ENCODE data around the gene TSKU. TPM values are rescaled to one million over a fixed set of nuclear protein-coding genes. Genes with fewer than 3 reads are reported as not detected.
A peak's percentile ranks its signal among the peaks of the same experiment; 100 is the strongest.

Gene TSKU
- total and polyA plus RNA-seq, 9 of the 15 experiments (the other 6 are each of a cell fraction or from before 2014, with no cell fraction given), result 0.60 to 11.9 (median 8.4) TPM

DNA sequence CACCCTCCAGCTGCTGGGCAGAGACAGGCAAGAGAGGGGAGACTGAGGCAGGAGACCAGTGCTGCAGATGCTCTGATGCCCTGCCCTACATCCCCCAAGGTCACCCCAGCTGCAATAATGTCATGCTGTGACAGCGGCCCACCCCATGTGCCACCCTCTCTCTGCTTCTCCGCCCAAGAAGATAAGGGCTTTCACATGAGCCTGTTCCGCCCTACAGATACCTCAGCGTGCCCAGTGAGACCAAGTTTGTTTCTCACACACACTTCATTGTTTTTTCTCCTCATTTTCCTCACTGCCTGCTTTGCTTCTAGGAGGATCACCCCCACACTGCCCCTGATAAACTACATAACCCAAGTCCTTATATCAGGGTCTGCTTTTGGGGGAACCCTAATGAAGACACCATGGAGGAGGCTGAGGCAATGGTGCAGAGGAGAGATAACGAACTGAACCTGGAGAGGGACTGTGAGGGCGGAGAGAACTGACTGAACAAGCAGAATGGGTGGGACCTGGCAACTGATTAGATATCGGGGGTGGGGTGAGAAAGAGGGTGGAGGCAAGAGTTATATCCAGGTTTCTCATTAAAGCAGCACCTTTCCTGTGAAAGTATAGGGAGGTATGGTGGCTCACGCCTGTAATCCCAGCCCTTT is 37.5 kb upstream of the TSKU start (continued):
- TF ChIP-seq ZNF408 (CRISPR knock-in tag; IDR thresholded peaks at IDR 0.05; ENCODE audit: low read depth), result no peak
- TF ChIP-seq ZBTB1 (CRISPR knock-in tag; IDR thresholded peaks at IDR 0.05; ENCODE audit: borderline replicate concordance, low read depth), result no peak
- no peak for TF ChIP-seq ZNF282 (CRISPR knock-in tag; IDR thresholded peaks at IDR 0.05)
- TF ChIP-seq, protein P1, sequence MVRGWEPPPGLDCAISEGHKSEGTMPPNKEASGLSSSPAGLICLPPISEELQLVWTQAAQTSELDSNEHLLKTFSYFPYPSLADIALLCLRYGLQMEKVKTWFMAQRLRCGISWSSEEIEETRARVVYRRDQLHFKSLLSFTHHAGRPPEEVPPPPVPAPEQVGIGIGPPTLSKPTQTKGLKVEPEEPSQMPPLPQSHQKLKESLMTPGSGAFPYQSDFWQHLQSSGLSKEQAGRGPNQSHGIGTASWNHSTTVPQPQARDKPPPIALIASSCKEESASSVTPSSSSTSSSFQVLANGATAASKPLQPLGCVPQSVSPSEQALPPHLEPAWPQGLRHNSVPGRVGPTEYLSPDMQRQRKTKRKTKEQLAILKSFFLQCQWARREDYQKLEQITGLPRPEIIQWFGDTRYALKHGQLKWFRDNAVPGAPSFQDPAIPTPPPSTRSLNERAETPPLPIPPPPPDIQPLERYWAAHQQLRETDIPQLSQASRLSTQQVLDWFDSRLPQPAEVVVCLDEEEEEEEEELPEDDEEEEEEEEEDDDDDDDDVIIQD (CRISPR knock-in tag; IDR thresholded peaks at IDR 0.05), result no peak
- no peak for TF ChIP-seq PTBP1 (IDR thresholded peaks at IDR 0.05; ENCODE audit: low read depth, low read length)
- TF ChIP-seq NR2F6 (CRISPR knock-in tag; IDR thresholded peaks at IDR 0.05), result no peak
- TF ChIP-seq CEBPG (CRISPR knock-in tag; IDR thresholded peaks at IDR 0.05), result peak; percentile 46; the same call in 1 of the 2 replicates
- no peak for TF ChIP-seq CEBPG (tag; conservative IDR thresholded peaks at IDR 0.05 in 1 of 2, IDR thresholded peaks at IDR 0.05 in 1 of 2)
- TF ChIP-seq, protein P2, sequence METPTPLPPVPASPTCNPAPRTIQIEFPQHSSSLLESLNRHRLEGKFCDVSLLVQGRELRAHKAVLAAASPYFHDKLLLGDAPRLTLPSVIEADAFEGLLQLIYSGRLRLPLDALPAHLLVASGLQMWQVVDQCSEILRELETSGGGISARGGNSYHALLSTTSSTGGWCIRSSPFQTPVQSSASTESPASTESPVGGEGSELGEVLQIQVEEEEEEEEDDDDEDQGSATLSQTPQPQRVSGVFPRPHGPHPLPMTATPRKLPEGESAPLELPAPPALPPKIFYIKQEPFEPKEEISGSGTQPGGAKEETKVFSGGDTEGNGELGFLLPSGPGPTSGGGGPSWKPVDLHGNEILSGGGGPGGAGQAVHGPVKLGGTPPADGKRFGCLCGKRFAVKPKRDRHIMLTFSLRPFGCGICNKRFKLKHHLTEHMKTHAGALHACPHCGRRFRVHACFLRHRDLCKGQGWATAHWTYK (CRISPR knock-in tag; IDR thresholded peaks at IDR 0.05), result peak; percentile 49; the same call in 1 of the 2 replicates
- TF ChIP-seq EGR1 (conservative IDR thresholded peaks at IDR 0.05), result peak; percentile 75
- peak; percentile 85; the same call in 1 of the 2 replicates for TF ChIP-seq ZEB2 (IDR thresholded peaks at IDR 0.05)
- TF ChIP-seq SRSF3 (IDR thresholded peaks at IDR 0.05; ENCODE audit: insufficient read depth, low read length), result no peak
- TF ChIP-seq GTF2E2 (tag; IDR thresholded peaks at IDR 0.05), result no peak
- TF ChIP-seq ZNF121 (CRISPR knock-in tag; conservative IDR thresholded peaks at IDR 0.05), result no peak
- TF ChIP-seq SMARCB1 (IDR thresholded peaks at IDR 0.05; ENCODE audit: insufficient read length, low read depth), result peak; percentile 40
- TF ChIP-seq, protein P3, sequence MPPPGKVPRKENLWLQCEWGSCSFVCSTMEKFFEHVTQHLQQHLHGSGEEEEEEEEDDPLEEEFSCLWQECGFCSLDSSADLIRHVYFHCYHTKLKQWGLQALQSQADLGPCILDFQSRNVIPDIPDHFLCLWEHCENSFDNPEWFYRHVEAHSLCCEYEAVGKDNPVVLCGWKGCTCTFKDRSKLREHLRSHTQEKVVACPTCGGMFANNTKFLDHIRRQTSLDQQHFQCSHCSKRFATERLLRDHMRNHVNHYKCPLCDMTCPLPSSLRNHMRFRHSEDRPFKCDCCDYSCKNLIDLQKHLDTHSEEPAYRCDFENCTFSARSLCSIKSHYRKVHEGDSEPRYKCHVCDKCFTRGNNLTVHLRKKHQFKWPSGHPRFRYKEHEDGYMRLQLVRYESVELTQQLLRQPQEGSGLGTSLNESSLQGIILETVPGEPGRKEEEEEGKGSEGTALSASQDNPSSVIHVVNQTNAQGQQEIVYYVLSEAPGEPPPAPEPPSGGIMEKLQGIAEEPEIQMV (tag; conservative IDR thresholded peaks at IDR 0.05; ENCODE audit: low read depth), result no peak
- no peak for TF ChIP-seq HCFC1 (IDR thresholded peaks at IDR 0.05; ENCODE audit: low read depth, low read length)
- no peak for TF ChIP-seq EWSR1 (IDR thresholded peaks at IDR 0.05; ENCODE audit: borderline replicate concordance, low read depth, partially characterized antibody)
- TF ChIP-seq, protein P4, sequence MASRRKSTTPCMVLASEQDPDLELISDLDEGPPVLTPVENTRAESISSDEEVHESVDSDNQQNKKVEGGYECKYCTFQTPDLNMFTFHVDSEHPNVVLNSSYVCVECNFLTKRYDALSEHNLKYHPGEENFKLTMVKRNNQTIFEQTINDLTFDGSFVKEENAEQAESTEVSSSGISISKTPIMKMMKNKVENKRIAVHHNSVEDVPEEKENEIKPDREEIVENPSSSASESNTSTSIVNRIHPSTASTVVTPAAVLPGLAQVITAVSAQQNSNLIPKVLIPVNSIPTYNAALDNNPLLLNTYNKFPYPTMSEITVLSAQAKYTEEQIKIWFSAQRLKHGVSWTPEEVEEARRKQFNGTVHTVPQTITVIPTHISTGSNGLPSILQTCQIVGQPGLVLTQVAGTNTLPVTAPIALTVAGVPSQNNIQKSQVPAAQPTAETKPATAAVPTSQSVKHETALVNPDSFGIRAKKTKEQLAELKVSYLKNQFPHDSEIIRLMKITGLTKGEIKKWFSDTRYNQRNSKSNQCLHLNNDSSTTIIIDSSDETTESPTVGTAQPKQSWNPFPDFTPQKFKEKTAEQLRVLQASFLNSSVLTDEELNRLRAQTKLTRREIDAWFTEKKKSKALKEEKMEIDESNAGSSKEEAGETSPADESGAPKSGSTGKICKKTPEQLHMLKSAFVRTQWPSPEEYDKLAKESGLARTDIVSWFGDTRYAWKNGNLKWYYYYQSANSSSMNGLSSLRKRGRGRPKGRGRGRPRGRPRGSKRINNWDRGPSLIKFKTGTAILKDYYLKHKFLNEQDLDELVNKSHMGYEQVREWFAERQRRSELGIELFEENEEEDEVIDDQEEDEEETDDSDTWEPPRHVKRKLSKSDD (conservative IDR thresholded peaks at IDR 0.05; ENCODE audit: low read length), result no peak
- peak; percentile 77 for TF ChIP-seq TEAD4 (IDR thresholded peaks at IDR 0.05; ENCODE audit: low read length)
- no peak for TF ChIP-seq TEAD4 (CRISPR knock-in tag; IDR thresholded peaks at IDR 0.05; ENCODE audit: borderline replicate concordance)
- TF ChIP-seq ZNF41 (CRISPR knock-in tag; conservative IDR thresholded peaks at IDR 0.05), result no peak
- TF ChIP-seq ARID1B (IDR thresholded peaks at IDR 0.05), result peak; percentile 96

Data from K562 (cell line).